Ascending aorta (tissue), 2 donors: ENCODE measurements around the gene NUAK2. TPM values are rescaled to one million over a fixed set of nuclear protein-coding genes. Genes with fewer than 3 reads are reported as not detected.

ENCODE experiments used
- DNase-seq, 2 donors: peaks; one replicate each; pipeline ENCODE4 v3.0.0-alpha.2; 2019; ENCODE audit warnings: low spot score in 2 of 2
- H3K27ac ChIP-seq, 2 donors: fragments of 200-600 bp; sonication (generic); one replicate each; pipeline ENCODE4 v1.5.1; 2016 to 2017; ENCODE audit warnings: mild to moderate bottlenecking in 1 of 2
- H3K27me3 ChIP-seq: fragments of 200-600 bp; sonication (generic); one replicate; pipeline ENCODE4 v1.5.1; 2017
- H3K36me3 ChIP-seq, 2 donors: fragments of 200-600 bp; sonication (generic); one replicate each; pipeline ENCODE4 v1.5.1; 2016
- H3K4me1 ChIP-seq, 2 donors: fragments of 200-600 bp; sonication (generic); one replicate each; pipeline ENCODE4 v1.5.1; 2016 to 2017; ENCODE audit warnings: mild to moderate bottlenecking in 1 of 2
- H3K4me3 ChIP-seq, 2 donors: fragments of 200-600 bp; sonication (generic); one replicate each; pipeline ENCODE4 v1.5.1; 2016 to 2017; ENCODE audit warnings: mild to moderate bottlenecking in 1 of 2
- H3K9me3 ChIP-seq, 2 donors: fragments of 200-600 bp; sonication (generic); one replicate each; pipeline ENCODE4 v1.5.1; 2016
- intact Hi-C: fragments of 100-400 bp; cut with DNase I; formaldehyde crosslinking; loops from one replicate; pipeline ENCODE4 v1.15.1; 2023
- total RNA-seq: library from RNA; depleted of rRNA; stranded (reverse); fragments of >200 nt; gene quantifications from one replicate; pipeline ENCODE4 v1.1.0, GENCODE V29; 2016
- TF ChIP-seq, protein P1 (sequence below), 3 experiments: fragments of 200-600 bp in 2 of 3; fragments of 450-650 bp in 1 of 3; sonication (generic) in 2 of 3; IDR thresholded peaks; one replicate each; pipeline ENCODE4 v1.5.1; 2016 to 2019; ENCODE audit warnings: antibody characterized with exemption in 3 of 3, mild to moderate bottlenecking in 1 of 3, moderate library complexity in 1 of 3

Gene NUAK2
- total RNA-seq, 1 donor from 2014 or later: 0.85 TPM

DNA sequence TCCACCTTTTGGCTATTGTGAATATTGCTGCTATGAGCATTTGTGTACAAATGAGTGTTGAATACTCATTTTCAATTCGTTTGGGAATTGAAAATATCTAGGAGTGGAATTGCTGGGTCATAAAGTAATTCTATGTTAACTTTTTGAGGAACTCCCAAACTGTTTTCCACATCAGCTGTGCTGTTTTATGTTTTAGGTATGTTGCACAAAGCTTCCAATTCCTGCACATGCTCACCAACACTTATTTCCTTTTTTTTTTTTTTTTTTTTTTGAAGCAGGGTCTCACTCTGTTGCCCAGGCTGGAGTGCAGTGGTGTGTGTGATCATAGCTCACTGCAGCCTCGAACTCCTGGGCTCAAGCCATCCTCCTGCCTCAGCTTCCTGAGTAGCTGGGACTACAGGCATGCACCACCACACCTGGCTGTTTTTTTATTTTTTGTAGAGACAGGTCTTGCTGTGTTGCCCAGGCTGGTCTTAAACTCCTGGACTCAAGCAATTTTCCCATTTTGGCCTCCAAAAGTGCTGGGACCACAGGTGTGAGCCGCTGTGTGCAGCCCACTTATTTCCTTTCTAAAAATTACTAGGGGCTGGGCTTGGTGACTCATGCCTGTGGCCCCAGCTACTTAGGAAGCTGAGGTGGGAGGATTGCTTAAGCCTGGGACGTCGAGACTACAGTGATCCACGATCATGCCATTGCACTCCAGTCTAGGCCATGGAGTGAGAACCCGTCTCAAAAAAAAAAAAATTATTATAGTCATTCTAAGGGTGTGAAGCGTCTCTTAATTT lies 60.4 kb downstream of the NUAK2 start:
- no peak for DNase-seq
- TF ChIP-seq, protein P1, sequence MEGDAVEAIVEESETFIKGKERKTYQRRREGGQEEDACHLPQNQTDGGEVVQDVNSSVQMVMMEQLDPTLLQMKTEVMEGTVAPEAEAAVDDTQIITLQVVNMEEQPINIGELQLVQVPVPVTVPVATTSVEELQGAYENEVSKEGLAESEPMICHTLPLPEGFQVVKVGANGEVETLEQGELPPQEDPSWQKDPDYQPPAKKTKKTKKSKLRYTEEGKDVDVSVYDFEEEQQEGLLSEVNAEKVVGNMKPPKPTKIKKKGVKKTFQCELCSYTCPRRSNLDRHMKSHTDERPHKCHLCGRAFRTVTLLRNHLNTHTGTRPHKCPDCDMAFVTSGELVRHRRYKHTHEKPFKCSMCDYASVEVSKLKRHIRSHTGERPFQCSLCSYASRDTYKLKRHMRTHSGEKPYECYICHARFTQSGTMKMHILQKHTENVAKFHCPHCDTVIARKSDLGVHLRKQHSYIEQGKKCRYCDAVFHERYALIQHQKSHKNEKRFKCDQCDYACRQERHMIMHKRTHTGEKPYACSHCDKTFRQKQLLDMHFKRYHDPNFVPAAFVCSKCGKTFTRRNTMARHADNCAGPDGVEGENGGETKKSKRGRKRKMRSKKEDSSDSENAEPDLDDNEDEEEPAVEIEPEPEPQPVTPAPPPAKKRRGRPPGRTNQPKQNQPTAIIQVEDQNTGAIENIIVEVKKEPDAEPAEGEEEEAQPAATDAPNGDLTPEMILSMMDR (IDR thresholded peaks at IDR 0.05): no peak
- intact Hi-C loops: no loop called here

DNA sequence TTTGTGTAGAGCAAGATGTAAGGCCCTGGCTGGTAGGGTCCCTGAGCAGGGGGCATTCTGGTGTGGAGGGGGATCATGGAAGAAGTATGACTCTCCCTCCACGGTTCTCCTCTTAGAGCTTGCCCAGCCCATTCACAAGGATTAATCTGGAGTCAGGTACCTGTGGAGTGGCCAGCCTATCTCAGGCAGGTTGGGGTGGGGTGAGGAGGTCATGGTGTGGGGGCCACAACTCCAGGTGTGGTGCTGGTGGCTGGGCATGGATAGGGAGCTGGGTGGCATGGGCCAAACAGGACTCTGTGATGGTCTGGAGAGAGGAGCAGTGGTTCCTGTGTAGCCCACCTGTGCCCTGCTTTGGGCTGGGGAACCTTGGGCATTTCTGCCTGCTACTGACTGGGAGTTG lies 61.5 kb downstream of the NUAK2 start:
- H3K9me3 ChIP-seq: no peaks in the 10 kb centered on the region
- intact Hi-C loops: loop anchor here (5.0 kb wide), 4 partner anchors 48 to 283 kb away; partner anchors contain the start of gene DSTYK
- H3K27me3 ChIP-seq: no peaks in the 10 kb centered on the region
- H3K36me3 ChIP-seq: no peaks in the 10 kb centered on the region
- H3K27ac ChIP-seq: no peak overlapping the region
- no peak overlapping the region for H3K4me3 ChIP-seq
- TF ChIP-seq, protein P1 (IDR thresholded peaks at IDR 0.05): no peak
- H3K4me1 ChIP-seq: peaks cover 0 to 4% of the 10 kb centered on the region in 2 donors
- DNase-seq: no peak

More for the DNA sequence above, 60.4 kb downstream of the NUAK2 start:
- Histone ChIP-seq H3K27me3 (no peaks in the 10 kb centered on the region), H3K27ac (no peak overlapping the region), H3K4me3 (no peak overlapping the region), H3K36me3 (no peaks in the 10 kb centered on the region), H3K9me3 (no peaks in the 10 kb centered on the region), H3K4me1 (no peaks in the 10 kb centered on the region)

DNA sequence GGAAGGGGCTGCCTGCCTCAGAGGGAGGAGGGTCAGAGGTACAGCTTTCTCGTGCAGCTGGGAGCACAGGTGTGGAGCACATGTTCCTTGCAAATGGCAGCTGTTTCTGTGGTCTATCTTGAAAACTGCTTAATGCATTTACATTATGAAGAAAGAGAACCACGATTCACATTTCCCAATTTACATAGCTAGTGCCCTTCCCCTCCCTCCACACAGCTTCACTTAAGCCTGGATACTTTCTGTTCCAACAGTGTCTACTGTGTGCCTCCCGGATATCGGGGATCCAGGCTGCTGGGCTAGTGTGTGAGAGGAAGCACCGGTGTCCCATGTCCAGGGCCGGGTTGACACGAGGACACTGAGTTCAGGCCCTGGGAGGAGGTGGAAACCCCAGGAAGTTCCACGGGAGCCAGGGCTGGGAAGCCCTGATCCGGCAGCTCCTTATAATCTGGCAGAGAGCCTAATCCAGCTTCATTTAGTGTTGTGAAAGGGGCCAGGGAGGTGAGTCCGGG lies 62.2 kb downstream of the NUAK2 start:
- no peak overlapping the region for H3K27ac ChIP-seq
- peaks cover 0 to 4% of the 10 kb centered on the region in 2 donors for H3K4me1 ChIP-seq

DNA sequence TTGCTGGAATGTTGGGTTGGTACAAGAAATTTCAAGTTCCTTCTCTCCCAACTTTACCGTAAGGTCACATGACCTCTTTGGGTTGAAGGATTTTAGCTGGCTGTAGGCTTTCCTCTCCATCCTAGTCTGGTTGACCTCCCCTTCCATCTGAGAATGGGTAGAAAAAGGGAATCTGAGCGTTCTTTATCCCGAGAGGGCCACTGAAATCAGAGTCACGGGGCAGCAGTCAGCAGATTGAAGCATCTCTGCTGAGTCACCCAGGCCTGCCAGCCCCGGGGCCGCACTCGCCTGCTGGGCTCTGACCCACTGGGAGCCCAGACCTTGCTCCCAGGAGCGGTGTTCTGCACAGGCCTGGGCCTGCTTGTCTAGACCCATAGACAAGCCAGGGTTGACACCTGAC lies 62.8 kb downstream of the NUAK2 start:
- Histone ChIP-seq H3K4me3 (no peak overlapping the region), H3K9me3 (no peaks in the 10 kb centered on the region), H3K27ac (no peak overlapping the region), H3K36me3 (no peaks in the 10 kb centered on the region), H3K4me1 (peaks cover 0 to 4% of the 10 kb centered on the region in 2 donors), H3K27me3 (no peaks in the 10 kb centered on the region)
- no peak for DNase-seq
- intact Hi-C loops: loop anchor here (5.0 kb wide), 4 partner anchors 46 to 281 kb away; partner anchors contain the start of gene DSTYK
- TF ChIP-seq, protein P1 (IDR thresholded peaks at IDR 0.05): no peak

More for the DNA sequence above, 62.2 kb downstream of the NUAK2 start:
- H3K9me3 ChIP-seq: no peaks in the 10 kb centered on the region
- DNase-seq: no peak
- intact Hi-C loops: loop anchor here (5.0 kb wide), 4 partner anchors 47 to 282 kb away; partner anchors contain the start of gene DSTYK
- no peaks in the 10 kb centered on the region for H3K27me3 ChIP-seq
- no peaks in the 10 kb centered on the region for H3K36me3 ChIP-seq
- TF ChIP-seq, protein P1 (IDR thresholded peaks at IDR 0.05): no peak
- H3K4me3 ChIP-seq: no peak overlapping the region

DNA sequence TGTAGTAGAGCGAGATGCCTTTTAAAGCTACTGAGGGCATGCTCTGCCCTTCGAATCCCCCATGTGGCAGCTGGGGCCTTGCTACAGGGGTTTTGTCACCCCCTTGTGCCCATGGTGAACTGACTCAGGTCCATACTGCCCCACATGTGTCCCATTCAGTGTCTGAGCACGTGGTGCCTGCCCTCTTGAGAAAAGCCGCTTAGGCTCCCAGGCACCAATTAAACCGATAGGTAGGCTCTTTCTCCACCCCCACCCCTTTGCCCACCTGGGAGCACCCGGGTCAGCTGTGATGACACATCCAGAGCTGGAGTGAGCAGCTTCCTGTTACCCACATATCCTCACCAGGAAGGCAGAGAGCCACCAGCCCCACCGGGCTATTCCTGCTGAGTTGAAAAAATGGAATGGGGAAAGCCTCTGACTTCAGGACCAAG lies 63.3 kb downstream of the NUAK2 start:
- peaks cover 0 to 4% of the 10 kb centered on the region in 2 donors for H3K4me1 ChIP-seq
- no peak for DNase-seq

More for the DNA sequence above, 63.3 kb downstream of the NUAK2 start:
- Histone ChIP-seq H3K27ac (no peak overlapping the region), H3K36me3 (no peaks in the 10 kb centered on the region), H3K9me3 (no peaks in the 10 kb centered on the region), H3K4me3 (no peak overlapping the region), H3K27me3 (no peaks in the 10 kb centered on the region)
- intact Hi-C loops: loop anchor here (5.0 kb wide), 4 partner anchors 46 to 281 kb away; partner anchors contain the start of gene DSTYK
- TF ChIP-seq, protein P1 (IDR thresholded peaks at IDR 0.05): no peak
